ENCODE results near the gene ATP2B2.

- TF ChIP-seq, protein P1, sequence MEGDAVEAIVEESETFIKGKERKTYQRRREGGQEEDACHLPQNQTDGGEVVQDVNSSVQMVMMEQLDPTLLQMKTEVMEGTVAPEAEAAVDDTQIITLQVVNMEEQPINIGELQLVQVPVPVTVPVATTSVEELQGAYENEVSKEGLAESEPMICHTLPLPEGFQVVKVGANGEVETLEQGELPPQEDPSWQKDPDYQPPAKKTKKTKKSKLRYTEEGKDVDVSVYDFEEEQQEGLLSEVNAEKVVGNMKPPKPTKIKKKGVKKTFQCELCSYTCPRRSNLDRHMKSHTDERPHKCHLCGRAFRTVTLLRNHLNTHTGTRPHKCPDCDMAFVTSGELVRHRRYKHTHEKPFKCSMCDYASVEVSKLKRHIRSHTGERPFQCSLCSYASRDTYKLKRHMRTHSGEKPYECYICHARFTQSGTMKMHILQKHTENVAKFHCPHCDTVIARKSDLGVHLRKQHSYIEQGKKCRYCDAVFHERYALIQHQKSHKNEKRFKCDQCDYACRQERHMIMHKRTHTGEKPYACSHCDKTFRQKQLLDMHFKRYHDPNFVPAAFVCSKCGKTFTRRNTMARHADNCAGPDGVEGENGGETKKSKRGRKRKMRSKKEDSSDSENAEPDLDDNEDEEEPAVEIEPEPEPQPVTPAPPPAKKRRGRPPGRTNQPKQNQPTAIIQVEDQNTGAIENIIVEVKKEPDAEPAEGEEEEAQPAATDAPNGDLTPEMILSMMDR (IDR thresholded peaks at IDR 0.05; ENCODE audit: low read depth, low read length) = no peak
- TF ChIP-seq MAX (IDR thresholded peaks at IDR 0.05; ENCODE audit: low read depth, low read length) = no peak
- TF ChIP-seq MYC (IDR thresholded peaks at IDR 0.05; ENCODE audit: low read depth, low read length) = no peak
Observed at GRCh38 chr3:10394491-10395025, 110.8 kb downstream of the ATP2B2 start.
